BLaER1 (cell line): ENCODE measurements around the gene H2BK1.

Experiments used
- H3K27ac ChIP-seq: shearing (Covaris generic); formaldehyde crosslinking; 2 replicates; pipeline ENCODE4 v1.8.1; 2022
- H3K27me3 ChIP-seq: shearing (Covaris generic); formaldehyde crosslinking; 2 replicates; pipeline ENCODE4 v1.8.1; 2022
- H3K36me3 ChIP-seq: shearing (Covaris generic); formaldehyde crosslinking; 2 replicates; pipeline ENCODE4 v1.8.1; 2022
- H3K4me1 ChIP-seq: shearing (Covaris generic); formaldehyde crosslinking; 2 replicates; pipeline ENCODE4 v1.8.1; 2022
- H3K4me2 ChIP-seq: shearing (Covaris generic); formaldehyde crosslinking; 2 replicates; pipeline ENCODE4 v1.8.1; 2022
- H3K4me3 ChIP-seq: shearing (Covaris generic); formaldehyde crosslinking; 2 replicates; pipeline ENCODE4 v1.8.1; 2022
- H3K9ac ChIP-seq: shearing (Covaris generic); formaldehyde crosslinking; 2 replicates; pipeline ENCODE4 v1.8.1; 2022
- H3K9me3 ChIP-seq: shearing (Covaris generic); formaldehyde crosslinking; 2 replicates; pipeline ENCODE4 v1.8.1; 2022
- H4K20me1 ChIP-seq: shearing (Covaris generic); formaldehyde crosslinking; 2 replicates; pipeline ENCODE4 v1.8.1; 2022
- Cebpa-rat ChIP-seq: shearing (Covaris generic); IDR thresholded peaks from 2 replicates; pipeline ENCODE4 v1.8.1; 2022

Gene H2BK1

GRCh38 chr7:151210087-151210854, at the start of gene H2BK1:
H2BK1 (minus strand) TSS chr7:151210488; CDS start chr7:151210318, 170 bp downstream.
- Histone ChIP-seq H3K27ac (no peak within 1 kb of the TSS), H3K4me1 (peaks cover 17% of the 10 kb centered on the region), H3K9ac (no peak within 1 kb of the TSS), H3K36me3 (peaks cover 44% of the 10 kb centered on the region), H3K4me3 (no peak within 1 kb of the TSS), H3K4me2 (no peak within 1 kb of the TSS), H3K27me3 (no peaks in the 10 kb centered on the region), H3K9me3 (no peaks in the 10 kb centered on the region), H4K20me1 (peaks cover 36% of the 10 kb centered on the region)
- no peak for TF ChIP-seq Cebpa-rat

- Histone ChIP-seq H3K4me1 (no peaks in the 10 kb centered on the region), H4K20me1 (peaks cover 22% of the 10 kb centered on the region; the same call in 1 of the 2 replicates), H3K27me3 (peaks cover 51% of the 10 kb centered on the region), H3K9me3 (no peaks in the 10 kb centered on the region), H3K4me2 (no peak overlapping the region), H3K36me3 (no peaks in the 10 kb centered on the region), H3K4me3 (no peak overlapping the region), H3K9ac (no peak overlapping the region), H3K27ac (no peak overlapping the region)
- no peak for TF ChIP-seq Cebpa-rat
Observed at GRCh38 chr7:151257990-151258389, 47.7 kb upstream of the H2BK1 start.

DNA sequence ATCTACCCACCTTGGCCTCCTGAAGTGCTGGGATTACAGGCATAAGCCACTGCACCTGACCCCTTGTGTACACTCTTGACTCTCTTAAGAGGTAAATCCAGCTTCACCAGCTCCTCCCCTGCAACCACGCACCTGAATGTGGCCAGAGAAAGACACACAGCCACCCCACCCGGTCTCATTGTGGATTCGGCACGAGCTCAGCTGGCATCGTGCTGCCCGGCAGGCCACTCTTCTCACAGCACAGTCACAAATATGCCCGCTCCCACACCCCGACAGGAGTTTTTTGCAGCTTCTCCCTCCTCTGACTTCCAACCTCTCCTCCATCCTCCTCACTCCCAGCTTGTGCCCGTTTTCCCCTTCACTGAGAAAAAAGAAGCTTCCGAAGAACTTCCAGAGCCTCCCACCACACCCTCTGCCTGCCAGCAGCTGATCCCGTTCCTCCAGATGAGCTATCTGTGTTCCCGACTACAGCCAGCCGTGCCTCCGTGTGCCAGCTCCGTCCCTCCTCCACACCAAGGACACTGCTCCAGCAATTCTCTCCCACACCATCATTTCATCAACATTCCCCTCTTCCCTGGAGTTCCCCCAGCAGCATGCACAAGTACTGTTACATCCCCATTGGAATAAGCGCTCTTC, 46.2 kb upstream of the H2BK1 start:
- no peaks in the 10 kb centered on the region for H3K9me3 ChIP-seq
- H3K27me3 ChIP-seq = peaks cover 66% of the 10 kb centered on the region
- TF ChIP-seq Cebpa-rat = no peak
- H3K9ac ChIP-seq = no peak overlapping the region
- H3K4me2 ChIP-seq = no peak overlapping the region
- no peak overlapping the region for H3K27ac ChIP-seq
- H3K36me3 ChIP-seq = no peaks in the 10 kb centered on the region
- no peak overlapping the region for H3K4me3 ChIP-seq
- H4K20me1 ChIP-seq = peaks cover 36% of the 10 kb centered on the region
- H3K4me1 ChIP-seq = peaks cover 8% of the 10 kb centered on the region

GRCh38 chr7:151255390-151255789, 45.1 kb upstream of the H2BK1 start:
- no peaks in the 10 kb centered on the region for H3K9me3 ChIP-seq
- H3K9ac ChIP-seq = no peak overlapping the region
- no peak overlapping the region for H3K4me3 ChIP-seq
- no peak for TF ChIP-seq Cebpa-rat
- peaks cover 77% of the 10 kb centered on the region for H3K27me3 ChIP-seq
- no peaks in the 10 kb centered on the region for H3K36me3 ChIP-seq
- no peak overlapping the region for H3K27ac ChIP-seq
- H3K4me1 ChIP-seq = peaks cover 13% of the 10 kb centered on the region
- peaks cover 48% of the 10 kb centered on the region for H4K20me1 ChIP-seq
- no peak overlapping the region for H3K4me2 ChIP-seq

DNA sequence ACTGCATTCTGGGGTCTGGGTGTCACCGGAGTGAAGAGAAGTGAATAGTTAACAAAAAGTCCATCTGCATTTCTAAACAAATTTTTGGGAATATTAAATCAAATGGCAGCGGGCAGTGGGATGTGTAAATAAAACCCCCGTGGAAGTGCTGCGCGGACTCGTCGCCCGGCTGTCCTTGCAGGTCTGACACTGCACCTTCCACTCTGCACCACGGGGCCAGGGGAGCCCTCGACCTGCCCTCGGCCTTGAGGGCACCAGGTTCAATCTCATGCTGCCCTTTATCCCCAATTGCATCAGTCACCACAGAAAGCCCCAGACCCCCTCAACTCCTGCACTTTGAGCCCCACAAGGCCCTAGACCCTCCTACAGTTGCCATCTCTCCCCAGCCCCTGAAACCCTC, 44.6 kb upstream of the H2BK1 start:
- H3K27me3 ChIP-seq = peaks cover 82% of the 10 kb centered on the region
- no peak overlapping the region for H3K4me2 ChIP-seq
- no peak for TF ChIP-seq Cebpa-rat
- H3K4me3 ChIP-seq = no peak overlapping the region
- H3K27ac ChIP-seq = no peak overlapping the region
- peaks cover 53% of the 10 kb centered on the region for H4K20me1 ChIP-seq
- H3K4me1 ChIP-seq = peaks cover 15% of the 10 kb centered on the region
- no peaks in the 10 kb centered on the region for H3K36me3 ChIP-seq
- no peaks in the 10 kb centered on the region for H3K9me3 ChIP-seq
- H3K9ac ChIP-seq = no peak overlapping the region

DNA sequence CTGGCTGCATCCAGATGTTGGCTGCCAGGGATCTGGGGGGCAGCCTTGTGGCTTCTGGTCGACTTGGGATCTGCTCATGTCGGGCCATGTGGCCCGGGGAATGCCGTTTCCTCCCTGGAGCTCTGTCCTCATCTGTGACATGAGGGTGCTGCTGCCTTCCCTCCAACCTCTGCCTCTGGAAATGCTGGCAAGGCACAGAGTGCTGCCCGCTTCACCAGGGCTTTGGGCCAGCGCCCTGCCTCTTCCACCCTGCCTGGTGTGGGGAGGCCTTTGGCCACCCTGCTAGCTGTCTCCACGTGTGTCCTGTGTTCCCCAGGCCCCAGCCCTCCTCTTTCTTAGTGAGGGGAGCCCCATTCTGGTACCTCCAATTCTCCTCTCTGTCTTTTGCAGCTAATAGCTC, 44.0 kb upstream of the H2BK1 start:
- H3K27me3 ChIP-seq = peaks cover 88% of the 10 kb centered on the region
- H3K4me3 ChIP-seq = no peak overlapping the region
- H3K9ac ChIP-seq = no peak overlapping the region
- no peaks in the 10 kb centered on the region for H3K9me3 ChIP-seq
- H3K4me2 ChIP-seq = no peak overlapping the region
- peaks cover 20% of the 10 kb centered on the region for H3K4me1 ChIP-seq
- no peak overlapping the region for H3K27ac ChIP-seq
- no peak for TF ChIP-seq Cebpa-rat
- H3K36me3 ChIP-seq = no peaks in the 10 kb centered on the region
- peaks cover 58% of the 10 kb centered on the region for H4K20me1 ChIP-seq

- Histone ChIP-seq H3K27me3 (peaks cover 99% of the 10 kb centered on the region), H3K9ac (no peak overlapping the region), H3K4me2 (no peak overlapping the region), H3K4me1 (peaks cover 29% of the 10 kb centered on the region), H4K20me1 (peaks cover 68% of the 10 kb centered on the region), H3K27ac (no peak overlapping the region), H3K4me3 (no peak overlapping the region), H3K36me3 (no peaks in the 10 kb centered on the region), H3K9me3 (no peaks in the 10 kb centered on the region)
- TF ChIP-seq Cebpa-rat = no peak
Observed at GRCh38 chr7:151252961-151253711, 42.8 kb upstream of the H2BK1 start.

DNA sequence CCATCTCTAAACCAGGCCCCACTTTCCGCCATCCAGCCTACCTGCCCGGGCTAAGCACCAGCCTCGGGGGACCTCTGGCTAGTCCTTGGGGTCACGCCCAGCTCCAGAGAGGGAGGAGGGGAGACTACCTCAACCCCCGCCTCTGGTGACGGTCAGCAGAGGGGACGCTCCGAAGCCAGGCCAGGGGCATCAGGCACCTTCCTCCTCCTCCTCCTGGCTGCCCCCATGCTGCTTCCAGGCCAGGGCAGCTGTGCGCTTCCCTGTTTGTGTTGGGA, 42.2 kb upstream of the H2BK1 start:
- Histone ChIP-seq H3K9me3 (no peaks in the 10 kb centered on the region), H3K4me2 (no peak overlapping the region; the same call in 1 of the 2 replicates), H3K27me3 (peaks cover 100% of the 10 kb centered on the region), H3K4me3 (peak overlapping the region; percentile 71; the same call in 1 of the 2 replicates), H3K9ac (no peak overlapping the region), H3K36me3 (no peaks in the 10 kb centered on the region), H3K4me1 (peaks cover 36% of the 10 kb centered on the region), H4K20me1 (peaks cover 74% of the 10 kb centered on the region), H3K27ac (no peak overlapping the region)
- no peak for TF ChIP-seq Cebpa-rat

DNA sequence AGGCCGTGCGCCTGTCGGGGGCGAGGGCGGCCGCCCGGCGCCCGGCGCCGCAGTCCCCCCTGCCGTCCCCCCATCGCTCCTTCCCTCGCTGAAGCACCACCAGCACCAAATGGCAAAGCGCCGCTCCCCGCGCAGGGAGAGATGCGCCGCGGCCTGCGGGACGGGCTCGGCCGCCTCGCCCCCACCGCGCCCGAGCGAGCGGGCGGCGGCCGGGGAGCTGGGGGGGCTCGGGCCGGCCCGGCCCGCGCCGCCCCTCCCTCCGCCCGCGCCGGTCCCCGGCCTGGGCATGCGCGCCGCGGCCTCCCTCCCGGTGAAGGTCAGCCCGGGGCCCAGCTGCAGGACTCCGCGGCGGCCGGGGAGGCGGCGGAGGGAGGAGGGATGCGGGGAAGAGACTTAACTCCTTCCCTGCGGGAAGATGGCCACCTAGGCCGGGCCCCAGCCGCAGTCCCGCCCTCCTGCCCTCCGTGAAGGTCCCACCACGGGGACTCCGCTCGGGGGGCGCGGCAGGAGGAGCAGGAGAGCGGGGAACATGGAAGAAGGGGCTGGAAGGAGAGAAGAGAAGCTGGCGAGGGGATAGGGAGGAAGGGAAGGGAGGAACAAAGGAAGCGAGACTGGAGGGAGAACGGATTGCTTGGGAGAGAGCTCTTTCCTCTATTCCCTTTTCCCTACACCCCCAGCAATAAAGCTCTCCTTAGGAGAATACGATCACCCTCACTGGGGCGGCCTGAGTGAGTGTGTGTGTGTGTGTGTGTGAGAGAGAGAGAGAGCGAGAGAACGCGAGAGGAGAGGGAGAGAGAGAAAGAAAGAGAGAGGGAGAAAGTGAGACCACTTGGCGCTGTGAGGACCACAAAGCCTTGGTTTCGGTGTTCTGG, 41.6 kb upstream of the H2BK1 start:
- peaks cover 80% of the 10 kb centered on the region for H4K20me1 ChIP-seq
- peak overlapping the region; percentile 58 for H3K9ac ChIP-seq
- no peaks in the 10 kb centered on the region for H3K9me3 ChIP-seq
- H3K27me3 ChIP-seq = peaks cover 100% of the 10 kb centered on the region
- peak overlapping the region; percentile 87 for H3K4me2 ChIP-seq
- H3K36me3 ChIP-seq = no peaks in the 10 kb centered on the region
- no peak for TF ChIP-seq Cebpa-rat
- peaks cover 42% of the 10 kb centered on the region for H3K4me1 ChIP-seq
- H3K27ac ChIP-seq = no peak overlapping the region
- H3K4me3 ChIP-seq = peak overlapping the region; percentile 71
